Glutamatergic neuron (in vitro differentiated cells): Measurements from ENCODE around the gene CSGALNACT2. TPM values are rescaled to one million over a fixed set of nuclear protein-coding genes. Genes with fewer than 3 reads are reported as not detected.
"Not testable (repeated sequence)": the region's sequence is repeated elsewhere in the genome, so short reads cannot be mapped to it uniquely, and the experiment has no call there.

Experiments used
- DNase-seq: peaks from one replicate; pipeline ENCODE4 v3.0.0; 2022
- H3K27ac Mint-ChIP-seq: one replicate; pipeline ENCODE4 v1.8.0; 2020; ENCODE audit warnings: mild to moderate bottlenecking, mixed read lengths, inconsistent platforms; ENCODE audit not compliant: unreplicated experiment
- H3K27me3 Mint-ChIP-seq: one replicate; pipeline ENCODE4 v1.8.0; 2020; ENCODE audit warnings: mild to moderate bottlenecking, moderate library complexity, mixed read lengths, inconsistent platforms; ENCODE audit not compliant: unreplicated experiment
- H3K36me3 Mint-ChIP-seq: one replicate; pipeline ENCODE4 v1.8.0; 2020; ENCODE audit warnings: mild to moderate bottlenecking, mixed read lengths, inconsistent platforms; ENCODE audit not compliant: unreplicated experiment
- H3K4me1 Mint-ChIP-seq: one replicate; pipeline ENCODE4 v1.8.0; 2020; ENCODE audit warnings: mild to moderate bottlenecking, low read depth, mixed read lengths, inconsistent platforms; ENCODE audit not compliant: unreplicated experiment
- H3K4me3 Mint-ChIP-seq: one replicate; pipeline ENCODE4 v1.8.0; 2020; ENCODE audit warnings: mild to moderate bottlenecking, mixed read lengths, inconsistent platforms; ENCODE audit not compliant: unreplicated experiment
- H3K9me3 Mint-ChIP-seq: one replicate; pipeline ENCODE4 v1.8.0; 2020; ENCODE audit warnings: mild to moderate bottlenecking, moderate library complexity, mixed read lengths, inconsistent platforms; ENCODE audit not compliant: unreplicated experiment
- CTCF ChIP-seq: fragments of 200-600 bp; sonication (generic); IDR thresholded peaks from one replicate; pipeline ENCODE4 v1.5.0; 2021; ENCODE audit not compliant: partially characterized antibody, unreplicated experiment
- total RNA-seq: library from RNA; stranded (reverse); fragmentation: NEBNext Ultra II Directional; extraction: Animal tissue kit (Norgen Biotek cat#: 25700); gene quantifications from one replicate; pipeline ENCODE4 v1.2.1, GENCODE V29; 2021; ENCODE audit not compliant: unreplicated experiment

Gene CSGALNACT2
- total RNA-seq, 1 donor from 2014 or later = 28.3 TPM

GRCh38 chr10:43093423-43094076 lies 44.7 kb upstream of the CSGALNACT2 start:
- H3K9me3 Mint-ChIP-seq = peaks cover 10% of the 10 kb centered on the region
- H3K27ac Mint-ChIP-seq = peak overlapping the region; percentile 41
- TF ChIP-seq CTCF = no peak
- peak; percentile 44 for DNase-seq
- no peak overlapping the region for H3K4me3 Mint-ChIP-seq
- peaks cover 4% of the 10 kb centered on the region for H3K36me3 Mint-ChIP-seq
- H3K4me1 Mint-ChIP-seq = peaks cover 13% of the 10 kb centered on the region
- H3K27me3 Mint-ChIP-seq = peaks cover 17% of the 10 kb centered on the region

DNA sequence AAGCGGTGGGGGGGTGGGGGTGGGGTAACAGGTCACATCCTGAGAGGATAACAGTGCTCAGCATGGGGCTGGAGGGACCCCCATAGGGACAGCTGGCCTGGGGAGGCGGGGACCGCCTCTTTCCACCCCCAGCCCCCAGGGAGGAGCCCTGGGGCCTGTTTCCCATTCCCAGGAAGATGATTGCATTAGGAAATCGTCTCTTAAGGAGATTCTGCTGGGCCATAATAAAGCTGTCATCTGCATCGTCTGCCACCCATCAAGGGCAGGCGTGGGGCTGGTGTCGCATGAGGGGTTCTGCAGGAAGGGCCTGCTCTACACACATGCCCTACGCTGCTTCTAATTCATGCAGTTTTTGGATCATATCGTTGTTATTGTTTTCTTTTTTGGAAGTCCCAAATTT lies 44.2 kb upstream of the CSGALNACT2 start:
- Mint-ChIP-seq H3K9me3 (peaks cover 9% of the 10 kb centered on the region), H3K4me1 (peaks cover 13% of the 10 kb centered on the region), H3K27ac (no peak overlapping the region), H3K27me3 (peaks cover 17% of the 10 kb centered on the region), H3K36me3 (peaks cover 4% of the 10 kb centered on the region), H3K4me3 (no peak overlapping the region)
- TF ChIP-seq CTCF = no peak
- DNase-seq = no peak

GRCh38 chr10:43099339-43099738 lies 38.9 kb upstream of the CSGALNACT2 start:
- not testable (repeated sequence) for H3K36me3 Mint-ChIP-seq, H3K9me3 Mint-ChIP-seq, H3K4me1 Mint-ChIP-seq, H3K4me3 Mint-ChIP-seq, DNase-seq, H3K27ac Mint-ChIP-seq
- peaks cover 18% of the 10 kb centered on the region for H3K27me3 Mint-ChIP-seq

DNA sequence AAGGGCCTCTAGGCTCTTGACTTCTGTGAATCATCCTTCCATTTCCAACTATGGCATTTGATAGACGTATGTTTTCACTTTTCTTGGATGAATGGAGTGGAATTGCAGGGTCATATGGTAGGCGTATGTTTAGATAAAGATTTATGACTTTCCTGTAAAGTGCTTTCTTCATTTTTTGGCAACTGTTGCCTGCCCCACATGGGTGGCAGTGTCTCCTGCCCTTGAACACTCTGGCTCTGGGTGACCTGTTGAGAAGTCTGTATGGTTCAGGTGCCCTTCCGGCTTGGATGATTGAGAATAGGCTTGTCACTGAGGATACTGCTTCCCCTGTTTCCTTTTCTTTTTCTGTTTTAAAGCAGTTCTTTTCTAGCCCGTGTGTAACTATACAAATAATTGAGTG lies 38.3 kb upstream of the CSGALNACT2 start:
- no peak overlapping the region for H3K27ac Mint-ChIP-seq
- H3K9me3 Mint-ChIP-seq = peaks cover 7% of the 10 kb centered on the region
- TF ChIP-seq CTCF = no peak
- H3K4me1 Mint-ChIP-seq = no peaks in the 10 kb centered on the region
- H3K4me3 Mint-ChIP-seq = no peak overlapping the region
- no peaks in the 10 kb centered on the region for H3K36me3 Mint-ChIP-seq
- DNase-seq = no peak
- H3K27me3 Mint-ChIP-seq = peaks cover 12% of the 10 kb centered on the region

DNA sequence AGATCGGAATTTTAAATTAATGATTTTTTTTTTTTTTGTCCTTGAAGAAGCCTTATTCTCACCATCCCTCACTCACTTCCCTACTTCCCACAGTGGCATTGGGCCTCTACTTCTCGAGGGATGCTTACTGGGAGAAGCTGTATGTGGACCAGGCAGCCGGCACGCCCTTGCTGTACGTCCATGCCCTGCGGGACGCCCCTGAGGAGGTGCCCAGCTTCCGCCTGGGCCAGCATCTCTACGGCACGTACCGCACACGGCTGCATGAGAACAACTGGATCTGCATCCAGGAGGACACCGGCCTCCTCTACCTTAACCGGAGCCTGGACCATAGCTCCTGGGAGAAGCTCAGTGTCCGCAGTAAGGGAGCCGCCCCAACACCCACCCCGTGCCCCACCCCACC lies 37.9 kb upstream of the CSGALNACT2 start:
- H3K27me3 Mint-ChIP-seq = peaks cover 12% of the 10 kb centered on the region
- peaks cover 9% of the 10 kb centered on the region for H3K9me3 Mint-ChIP-seq
- H3K27ac Mint-ChIP-seq = no peak overlapping the region
- no peaks in the 10 kb centered on the region for H3K36me3 Mint-ChIP-seq
- TF ChIP-seq CTCF = no peak
- no peaks in the 10 kb centered on the region for H3K4me1 Mint-ChIP-seq
- no peak overlapping the region for H3K4me3 Mint-ChIP-seq
- no peak for DNase-seq
